22Rv1 (cell line): ENCODE measurements around the gene SLC39A7.

Experiments used
- CTCF ChIP-seq: fragments of 450-650 bp; IDR thresholded peaks from 2 replicates; pipeline ENCODE4 v1.5.1; 2017; ENCODE audit warnings: mild to moderate bottlenecking
- ZFX ChIP-seq: fragments of 450-650 bp; IDR thresholded peaks from 2 replicates; pipeline ENCODE4 v1.6.1; 2017; ENCODE audit warnings: antibody characterized with exemption, borderline replicate concordance

- no peak for TF ChIP-seq CTCF
- TF ChIP-seq ZFX = no peak
These were observed 49.3 kb downstream of the SLC39A7 start for GRCh38 chr6:33249732-33250630.
